GM12801 (cell line): ENCODE data around the gene ETV6.

Source experiments
- TF ChIP-seq, protein P1 (sequence below): IDR thresholded peaks from one replicate; pipeline ENCODE4 v1.5.1; 2011; ENCODE audit warnings: control low read depth; ENCODE audit not compliant: insufficient read length; ENCODE audit errors: extremely low read depth

Gene ETV6

GRCh38 chr12:11635341-11635740 lies 14.1 kb upstream of the ETV6 start:
- TF ChIP-seq, protein P1, sequence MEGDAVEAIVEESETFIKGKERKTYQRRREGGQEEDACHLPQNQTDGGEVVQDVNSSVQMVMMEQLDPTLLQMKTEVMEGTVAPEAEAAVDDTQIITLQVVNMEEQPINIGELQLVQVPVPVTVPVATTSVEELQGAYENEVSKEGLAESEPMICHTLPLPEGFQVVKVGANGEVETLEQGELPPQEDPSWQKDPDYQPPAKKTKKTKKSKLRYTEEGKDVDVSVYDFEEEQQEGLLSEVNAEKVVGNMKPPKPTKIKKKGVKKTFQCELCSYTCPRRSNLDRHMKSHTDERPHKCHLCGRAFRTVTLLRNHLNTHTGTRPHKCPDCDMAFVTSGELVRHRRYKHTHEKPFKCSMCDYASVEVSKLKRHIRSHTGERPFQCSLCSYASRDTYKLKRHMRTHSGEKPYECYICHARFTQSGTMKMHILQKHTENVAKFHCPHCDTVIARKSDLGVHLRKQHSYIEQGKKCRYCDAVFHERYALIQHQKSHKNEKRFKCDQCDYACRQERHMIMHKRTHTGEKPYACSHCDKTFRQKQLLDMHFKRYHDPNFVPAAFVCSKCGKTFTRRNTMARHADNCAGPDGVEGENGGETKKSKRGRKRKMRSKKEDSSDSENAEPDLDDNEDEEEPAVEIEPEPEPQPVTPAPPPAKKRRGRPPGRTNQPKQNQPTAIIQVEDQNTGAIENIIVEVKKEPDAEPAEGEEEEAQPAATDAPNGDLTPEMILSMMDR = no peak

GRCh38 chr12:11638315-11638916 lies 11.1 kb upstream of the ETV6 start:
- TF ChIP-seq, protein P1 = no peak

GRCh38 chr12:11639454-11639853 lies 10.0 kb upstream of the ETV6 start:
- TF ChIP-seq, protein P1 = no peak

- TF ChIP-seq, protein P1 = no peak
Measured at GRCh38 chr12:11641522-11641921, 8.0 kb upstream of the ETV6 start.

DNA sequence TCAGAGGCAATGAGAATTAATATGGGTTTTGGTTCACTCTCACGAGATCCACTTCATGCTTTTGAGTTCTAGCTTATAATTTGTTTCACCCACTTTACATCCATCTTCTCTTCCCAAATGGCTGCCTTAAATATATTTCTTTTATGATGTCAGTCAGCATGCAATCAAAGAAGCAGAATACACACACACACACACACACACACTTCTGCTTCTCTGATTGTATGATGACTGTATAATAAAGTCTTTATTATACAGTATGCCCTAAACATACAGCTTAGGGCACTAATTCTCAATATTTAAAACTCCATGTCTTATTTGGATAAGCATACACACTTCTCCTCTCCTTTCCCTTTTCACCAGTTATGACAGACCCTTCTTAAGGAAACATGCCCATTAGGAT lies 6.7 kb upstream of the ETV6 start:
- TF ChIP-seq, protein P1 = no peak

GRCh38 chr12:11645391-11645790 lies 4.1 kb upstream of the ETV6 start:
- TF ChIP-seq, protein P1 = no peak

DNA sequence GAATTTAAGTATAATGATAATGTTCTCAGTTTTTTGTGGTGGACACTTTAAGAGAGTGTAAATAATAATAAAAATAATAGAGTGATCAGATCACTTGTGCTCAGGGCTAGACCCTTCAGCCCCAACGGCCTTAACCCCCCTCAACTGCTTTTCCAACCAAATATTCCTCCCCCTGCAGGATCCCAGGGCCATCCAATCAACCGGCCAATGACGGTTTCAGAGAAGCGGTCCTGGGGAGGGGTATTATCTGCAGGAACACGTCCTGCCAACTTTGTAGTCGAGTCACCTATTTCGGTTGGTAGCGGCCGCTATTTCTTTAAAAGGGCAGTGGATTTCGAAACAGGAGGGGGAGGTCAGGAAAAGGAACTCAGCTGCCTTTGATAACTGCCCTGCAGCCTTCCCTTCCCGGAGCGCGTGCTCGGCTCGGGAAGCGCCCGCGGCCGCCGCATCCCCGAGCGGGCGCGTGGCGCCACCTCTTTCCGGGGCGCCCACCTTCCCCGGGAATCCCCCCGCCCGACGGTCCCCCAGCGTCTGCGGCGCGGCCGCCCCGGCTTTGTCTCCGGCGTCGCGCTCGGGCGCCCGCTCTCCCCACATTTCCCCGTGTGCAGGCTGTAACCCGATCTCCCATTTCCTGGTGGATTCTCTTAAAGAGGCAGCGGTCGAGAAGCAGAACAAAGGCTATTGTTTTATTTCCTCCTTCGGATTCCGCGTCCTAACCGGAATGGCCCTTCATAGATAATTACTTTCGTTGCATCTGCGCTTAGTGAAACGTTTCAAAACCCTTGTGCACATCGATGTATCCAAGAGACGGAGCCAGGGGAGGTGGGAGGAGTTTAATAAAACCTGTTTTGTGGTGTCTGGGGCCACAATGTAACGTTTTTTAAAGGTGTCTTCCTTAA lies 711 bp upstream of the ETV6 start:
- TF ChIP-seq, protein P1 = no peak
